Measurements from ENCODE around the gene C16orf87.
"Not testable (repeated sequence)": the region's sequence is repeated elsewhere in the genome, so short reads cannot be mapped to it uniquely, and the experiment has no call there.

The C16orf87 gene

DNA sequence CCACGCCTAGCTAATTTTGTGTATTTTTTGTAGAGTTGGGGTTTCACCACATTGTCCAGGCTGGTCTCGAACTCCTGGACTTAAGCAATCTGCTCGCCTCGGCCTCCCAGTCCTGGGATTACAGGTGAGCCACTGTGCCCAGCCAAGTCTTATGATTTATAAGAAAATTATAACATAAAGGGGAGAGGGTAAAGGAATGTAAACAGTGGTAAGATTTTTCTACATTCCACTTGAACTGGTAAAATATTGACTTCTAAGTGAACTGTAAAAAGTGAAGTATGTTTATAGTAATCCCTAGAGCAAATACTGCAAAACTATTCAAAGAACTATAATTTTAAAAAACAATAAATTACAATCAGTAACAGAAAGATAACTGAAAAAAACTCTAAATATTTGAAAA is 33.5 kb downstream of the C16orf87 start:
- no peak for DNase-seq

DNA sequence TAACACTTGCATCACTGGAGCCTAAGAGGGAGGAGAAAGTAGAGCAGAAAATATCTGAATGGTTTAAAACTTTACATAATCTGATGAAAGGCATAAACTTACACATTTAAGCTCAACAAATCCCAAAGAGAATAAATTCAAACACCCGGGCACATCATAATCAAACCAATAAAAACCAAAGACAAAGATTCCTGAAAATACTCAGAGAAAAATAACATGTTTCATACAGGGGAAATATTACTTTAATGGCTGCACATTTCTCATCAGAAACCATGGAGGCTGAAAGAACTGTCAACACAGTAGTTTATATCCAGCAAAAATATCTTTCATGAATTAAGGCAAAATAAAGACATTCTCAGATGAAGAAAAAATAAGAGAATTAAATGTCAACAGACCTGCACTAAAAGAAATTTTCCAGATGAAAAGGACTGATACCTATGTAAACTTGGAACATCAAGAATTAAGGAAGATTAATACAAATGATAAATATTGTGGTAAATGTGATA is 34.2 kb downstream of the C16orf87 start:
- no peak for DNase-seq

DNA sequence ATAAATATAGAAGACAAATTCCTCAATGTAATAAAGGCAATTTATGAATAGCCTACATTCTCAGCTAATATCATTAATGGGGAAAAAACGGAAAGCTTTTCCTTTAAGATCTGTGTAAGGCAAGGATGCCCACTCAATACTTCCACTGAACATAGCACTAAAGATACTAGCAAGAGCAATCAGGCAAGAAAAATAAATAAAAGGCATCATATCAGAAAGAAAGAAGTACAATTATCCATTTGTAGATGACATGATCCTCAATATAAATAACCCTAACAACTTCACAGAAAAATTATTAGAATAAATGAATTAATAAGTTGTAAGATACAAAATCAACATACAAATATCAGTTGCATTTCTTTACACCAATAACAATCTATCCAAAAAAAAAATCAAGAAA is 37.1 kb downstream of the C16orf87 start:
- DNase-seq = no peak

DNA sequence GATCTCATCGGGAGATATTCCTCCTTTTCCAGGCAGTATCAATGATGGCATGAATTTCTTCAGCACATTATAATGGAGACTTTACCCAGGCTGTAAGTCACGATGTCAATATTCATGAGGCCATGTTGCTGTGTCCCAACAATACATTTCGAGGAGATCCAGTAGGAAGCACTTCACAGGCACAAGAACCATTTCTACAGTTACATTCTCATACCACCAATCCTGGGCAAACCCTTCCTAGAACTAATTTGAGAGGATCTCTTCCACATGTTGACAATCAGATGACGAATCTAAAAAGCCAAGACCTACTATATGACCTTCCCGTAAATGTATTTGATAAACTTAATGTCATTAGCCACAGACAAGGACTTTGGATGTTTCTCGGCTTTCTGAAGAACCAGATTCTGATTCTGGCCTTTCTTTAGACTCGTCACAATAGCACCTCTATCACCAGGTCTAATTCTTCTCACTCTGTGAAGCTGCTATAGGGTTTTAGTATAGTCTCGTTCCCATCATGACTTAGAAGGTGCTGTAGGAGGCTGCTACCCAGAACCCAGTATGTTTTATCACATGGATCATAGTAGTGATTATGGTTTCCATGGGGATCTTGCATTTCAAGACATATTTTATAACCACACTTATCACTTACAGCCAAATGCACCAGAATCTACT is 40.2 kb downstream of the C16orf87 start:
- no peak for DNase-seq

DNA sequence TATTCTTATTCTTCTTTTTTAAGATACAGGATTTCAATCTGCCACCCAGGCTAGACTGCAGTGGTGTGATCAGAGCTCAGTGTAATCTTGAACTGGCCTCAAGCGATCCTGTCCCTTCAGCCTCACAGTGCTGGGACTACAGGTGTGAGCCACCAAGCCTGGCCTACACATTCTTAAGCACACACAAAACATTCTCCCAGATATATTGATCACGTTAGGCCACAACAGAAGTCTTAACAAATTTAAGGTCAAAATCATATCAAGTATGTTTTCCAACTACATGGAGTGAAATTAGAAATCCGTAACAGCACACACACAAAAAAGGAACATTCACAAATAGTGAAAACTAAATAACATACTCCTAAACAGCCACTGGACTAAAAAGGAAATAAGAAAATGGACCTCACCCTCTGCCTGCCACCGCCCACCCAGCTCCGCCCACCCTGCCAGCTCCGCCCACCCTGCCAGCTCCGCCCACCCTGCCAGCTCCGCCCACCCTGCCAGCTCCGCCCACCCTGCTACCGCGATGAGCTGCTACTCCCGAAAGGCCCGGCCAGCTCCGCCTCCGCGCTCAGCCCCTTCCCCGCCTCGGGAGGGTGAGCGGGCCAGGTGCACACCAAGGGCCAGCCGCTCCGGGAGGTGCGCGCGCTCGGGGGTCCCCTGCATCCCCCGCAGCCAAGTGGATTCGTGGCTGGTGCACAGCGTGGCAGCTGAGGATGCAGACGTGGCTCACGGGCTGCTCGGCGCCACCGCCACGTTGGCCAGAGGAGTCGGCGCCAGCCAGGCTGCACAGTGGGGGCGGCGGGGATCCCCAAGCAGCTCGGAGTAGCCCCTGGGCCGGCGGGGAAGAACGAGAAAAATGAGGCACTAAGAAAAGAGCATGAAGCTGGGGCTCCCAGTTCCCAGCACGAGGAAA is 41.2 kb downstream of the C16orf87 start:
- peak; percentile 68 to 77 (median 75) for DNase-seq

DNA sequence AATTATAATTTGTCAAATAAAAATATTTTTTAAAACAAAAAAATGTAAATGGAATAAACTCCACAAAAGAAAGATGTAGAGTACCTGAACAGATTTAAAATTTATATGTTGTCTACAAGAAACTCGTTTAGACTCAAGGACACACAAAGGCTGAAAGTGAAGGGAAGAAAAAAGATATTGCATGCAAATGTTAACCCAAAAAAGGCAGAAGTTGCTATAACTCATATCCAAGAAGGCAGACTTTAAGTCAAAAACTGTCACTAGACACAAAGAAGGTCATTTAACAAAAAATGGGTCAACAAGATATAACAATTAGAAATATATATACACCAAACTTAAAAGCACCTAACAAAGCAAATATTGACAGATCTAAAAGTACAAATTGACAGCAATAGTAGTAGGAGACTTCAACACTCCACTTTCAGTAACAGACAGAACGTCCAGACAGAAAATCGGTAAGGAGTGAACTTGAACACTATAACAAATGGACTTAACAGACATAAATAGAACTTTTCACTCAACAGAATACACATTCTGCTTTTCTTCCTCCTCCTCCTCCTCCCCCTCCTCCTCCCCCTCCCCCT is 42.0 kb downstream of the C16orf87 start:
- DNase-seq = no peak

DNA sequence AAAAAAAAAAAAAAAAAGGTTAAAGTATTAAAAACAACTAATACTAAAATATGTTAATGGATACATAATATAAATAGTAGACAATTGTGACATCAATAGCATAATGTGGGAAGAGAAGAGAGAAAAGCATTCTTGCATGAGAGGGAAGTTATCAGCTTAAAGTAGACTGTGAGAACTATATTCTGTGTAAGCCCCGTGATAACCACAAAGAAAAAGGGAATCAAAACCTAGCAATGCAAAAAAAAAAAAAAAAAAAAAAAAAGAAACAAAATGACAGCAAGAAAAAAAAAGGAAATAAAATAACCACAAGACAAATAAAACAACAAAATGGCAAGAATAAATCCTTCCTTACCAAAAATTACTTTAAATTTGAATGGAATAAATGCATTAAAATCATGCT is 43.1 kb downstream of the C16orf87 start:
- no peak for DNase-seq

DNA sequence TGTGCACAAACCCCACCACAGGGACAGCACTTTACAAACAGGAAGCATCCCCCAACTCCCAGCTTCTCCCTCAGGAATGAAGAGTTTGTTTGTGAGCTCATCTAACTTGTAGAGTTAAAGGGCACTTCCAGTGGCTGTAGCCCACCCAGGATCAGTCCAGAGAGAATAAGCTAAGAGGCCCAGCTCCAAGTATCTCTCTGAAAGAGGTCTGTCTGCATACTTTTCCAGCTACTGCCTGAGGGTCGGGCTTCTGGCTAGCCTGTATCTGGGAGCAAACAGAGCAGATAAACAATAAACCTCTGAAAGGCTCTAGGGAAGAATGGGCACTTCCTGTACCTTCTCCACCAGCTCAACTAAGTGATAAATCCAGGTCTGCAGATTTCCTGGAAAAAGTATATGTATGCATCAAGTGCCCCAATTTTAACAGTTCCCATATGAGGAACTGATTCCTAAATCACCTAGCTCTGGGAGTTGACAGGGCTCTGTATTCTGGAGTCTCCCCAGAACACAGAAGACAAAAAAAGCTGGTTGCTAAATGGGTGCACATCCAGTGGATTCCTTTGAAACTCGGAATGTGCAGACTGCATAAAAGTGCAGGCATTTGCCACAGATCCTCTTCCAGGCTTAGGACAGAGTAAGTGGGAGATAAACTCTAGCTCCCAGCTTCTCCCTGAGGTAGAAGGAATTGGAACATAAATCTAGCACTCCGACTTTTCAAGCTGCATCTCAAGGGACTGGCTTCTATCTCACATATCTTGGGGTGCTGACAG is 45.7 kb downstream of the C16orf87 start:
- DNase-seq = no peak

DNA sequence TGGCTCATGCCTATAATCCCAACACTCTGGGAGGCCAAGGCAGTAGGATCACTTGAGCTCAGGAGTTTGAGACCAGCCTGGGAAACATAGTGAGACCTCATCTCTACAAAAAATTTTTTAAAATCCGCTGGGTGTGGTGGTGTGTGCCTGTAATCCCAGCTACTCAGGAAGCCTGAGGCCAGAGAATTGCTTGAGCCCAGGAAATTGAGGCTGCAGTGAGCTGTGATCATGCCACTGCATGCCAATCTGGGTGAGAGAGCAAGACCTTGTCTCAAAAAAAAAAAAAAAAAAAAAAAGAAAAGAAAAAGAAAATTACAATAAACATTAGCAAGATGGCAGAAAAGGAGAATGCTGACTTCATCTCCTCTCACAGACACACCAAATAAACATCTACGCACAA is 46.4 kb downstream of the C16orf87 start:
- not testable (repeated sequence) for DNase-seq

DNA sequence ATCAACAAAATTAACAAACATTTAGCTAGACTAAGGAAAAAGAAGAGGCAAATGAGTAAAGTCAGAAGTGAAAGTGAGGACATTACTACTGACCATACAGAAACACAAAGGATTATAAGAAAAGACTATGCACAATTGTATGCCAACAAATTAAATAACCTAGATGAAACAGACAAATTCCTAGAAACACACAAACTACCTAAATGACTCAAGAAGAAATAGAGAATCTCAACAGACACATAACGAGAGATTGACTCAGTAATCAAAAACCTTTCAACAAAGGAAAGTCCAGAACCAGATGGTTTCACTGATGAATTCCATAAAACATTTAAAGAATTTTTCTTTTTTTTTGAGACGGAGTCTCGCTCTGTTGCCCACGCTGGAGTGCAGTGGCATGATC is 47.2 kb downstream of the C16orf87 start:
- peak in 1 of 5 donors; percentile 42 for DNase-seq

DNA sequence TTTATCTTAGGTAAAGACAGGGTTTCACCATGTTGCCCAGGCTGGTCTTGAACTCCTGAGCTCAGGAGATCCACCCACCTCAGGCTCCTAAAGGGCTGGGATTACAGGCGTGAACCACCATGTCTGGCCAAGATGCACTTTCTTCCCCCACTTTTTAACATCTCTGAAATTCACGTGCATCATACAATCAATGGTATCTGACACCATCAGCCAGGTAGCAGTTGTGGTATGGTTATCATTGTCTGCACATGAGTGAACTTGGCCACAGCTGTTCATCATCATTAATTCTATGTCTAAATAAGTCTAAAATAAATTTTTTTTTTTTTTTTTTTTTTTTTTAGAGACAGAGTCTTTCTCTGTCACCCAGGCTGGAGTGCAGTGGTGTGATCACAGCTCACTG is 48.7 kb downstream of the C16orf87 start:
- DNase-seq = no peak

DNA sequence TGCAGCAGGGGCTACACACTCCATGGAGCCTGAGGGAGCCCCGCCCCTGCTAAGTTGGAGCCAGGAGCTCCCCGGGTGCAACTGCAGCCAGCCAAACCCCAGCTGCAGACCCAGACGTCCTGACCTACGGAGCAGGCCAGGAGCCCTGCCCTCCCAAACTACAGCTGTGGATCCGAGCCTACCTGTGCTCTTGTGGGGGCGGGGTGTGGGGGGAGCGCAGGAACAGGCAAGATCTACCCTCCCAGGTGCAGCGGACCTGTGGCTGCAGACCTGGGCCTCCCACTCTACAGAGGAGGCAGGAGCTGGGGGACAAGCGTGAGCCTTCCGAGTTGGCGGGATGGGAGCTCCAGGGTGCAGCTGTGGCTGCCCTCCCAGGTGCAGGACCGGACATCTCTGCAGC is 53.2 kb downstream of the C16orf87 start:
- no peak for DNase-seq

DNA sequence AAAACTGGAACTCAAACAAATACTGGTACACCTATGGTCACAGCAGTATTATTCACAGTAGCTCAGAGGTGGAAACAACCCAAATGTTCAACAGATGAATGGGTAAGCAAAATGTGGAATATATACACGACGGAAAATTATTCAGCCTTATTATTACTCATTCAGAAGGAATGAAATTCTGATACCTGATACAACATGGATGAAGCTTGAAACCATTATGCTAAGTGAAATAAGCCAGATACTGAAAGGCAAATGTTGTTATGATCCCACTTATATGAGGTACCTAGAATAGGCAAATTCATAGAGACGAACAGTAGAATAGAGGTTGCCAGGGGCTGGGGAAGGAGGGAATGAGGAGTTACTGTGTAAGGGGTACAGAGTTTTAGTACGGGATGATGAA is 55.8 kb downstream of the C16orf87 start:
- no peak for DNase-seq

DNA sequence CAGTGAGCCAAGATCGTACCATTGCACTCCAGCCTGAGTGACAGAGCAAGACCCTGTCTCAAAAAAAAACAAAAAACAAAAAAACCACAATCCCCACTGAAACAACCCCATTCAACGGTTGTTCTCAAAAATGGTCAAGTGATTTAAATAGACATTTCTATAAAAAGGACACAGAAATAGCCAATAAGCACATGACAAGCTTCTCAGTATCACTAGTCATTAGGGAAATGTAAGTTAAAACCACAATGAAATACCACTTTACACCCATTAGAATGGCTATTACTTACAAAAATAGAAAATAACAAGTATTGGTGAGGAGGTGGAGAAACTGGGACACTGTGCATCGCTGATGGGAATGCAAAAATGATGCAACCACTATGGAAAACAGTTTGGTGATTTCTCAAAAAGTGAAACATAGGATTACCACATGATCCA is 56.2 kb downstream of the C16orf87 start:
- no peak for DNase-seq

DNA sequence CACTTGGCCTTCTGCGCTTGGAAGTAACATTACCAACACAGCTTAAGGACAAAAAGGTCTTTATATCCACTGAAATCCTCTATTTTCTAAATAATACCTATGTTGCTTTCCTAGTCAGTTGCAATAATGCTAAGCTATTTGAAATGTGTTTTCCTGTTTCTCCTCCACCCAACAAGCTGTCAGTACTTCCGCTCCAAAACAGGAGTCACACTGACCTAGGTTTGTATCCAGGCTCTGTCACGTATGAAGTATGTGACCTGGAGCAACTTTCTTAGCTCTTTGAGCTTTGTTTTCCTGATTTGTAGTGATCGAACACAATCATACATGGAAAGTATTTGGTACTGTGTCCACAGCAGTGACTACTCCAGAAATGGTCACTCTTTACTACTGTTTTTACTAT is 58.5 kb downstream of the C16orf87 start:
- DNase-seq = no peak

DNA sequence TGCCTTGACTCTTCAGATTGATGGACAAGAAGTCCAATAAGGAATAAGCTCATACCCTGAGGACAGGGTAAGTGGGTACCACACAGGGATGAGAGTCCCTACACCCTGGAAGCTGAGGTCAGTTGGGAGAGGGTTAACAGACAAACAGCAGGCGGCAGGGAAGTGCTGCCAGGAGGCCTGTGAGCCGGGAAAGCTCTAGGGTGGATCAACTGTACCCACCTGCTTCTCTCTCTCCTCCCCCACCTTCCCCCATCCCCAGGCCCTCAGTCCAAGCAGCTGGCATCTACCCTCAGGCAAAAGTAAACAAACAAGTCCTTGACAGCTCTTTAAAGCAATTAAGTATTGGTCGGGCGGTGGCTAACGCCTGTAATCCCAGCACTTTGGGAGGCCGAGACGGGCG is 62.2 kb downstream of the C16orf87 start:
- DNase-seq = no peak

DNA sequence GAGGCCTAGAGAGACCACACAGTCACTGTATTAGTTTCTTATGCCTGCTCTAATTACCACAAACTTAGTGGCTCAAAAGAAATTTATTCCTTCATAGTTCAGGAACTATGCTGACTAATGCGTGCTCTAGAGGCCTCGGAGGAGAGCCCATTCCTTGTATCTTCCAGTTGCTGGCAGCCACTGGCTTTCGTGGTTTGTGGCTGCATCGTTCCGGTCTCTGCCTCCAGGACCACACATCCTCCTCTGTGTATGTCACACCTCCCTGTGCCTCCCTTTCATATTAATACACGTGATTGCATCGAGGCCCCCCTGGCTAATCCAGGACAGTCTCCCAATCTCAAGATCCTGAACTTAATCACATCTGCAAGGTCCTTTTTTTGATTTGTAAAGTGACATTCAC is 65.9 kb downstream of the C16orf87 start:
- no peak for DNase-seq

DNA sequence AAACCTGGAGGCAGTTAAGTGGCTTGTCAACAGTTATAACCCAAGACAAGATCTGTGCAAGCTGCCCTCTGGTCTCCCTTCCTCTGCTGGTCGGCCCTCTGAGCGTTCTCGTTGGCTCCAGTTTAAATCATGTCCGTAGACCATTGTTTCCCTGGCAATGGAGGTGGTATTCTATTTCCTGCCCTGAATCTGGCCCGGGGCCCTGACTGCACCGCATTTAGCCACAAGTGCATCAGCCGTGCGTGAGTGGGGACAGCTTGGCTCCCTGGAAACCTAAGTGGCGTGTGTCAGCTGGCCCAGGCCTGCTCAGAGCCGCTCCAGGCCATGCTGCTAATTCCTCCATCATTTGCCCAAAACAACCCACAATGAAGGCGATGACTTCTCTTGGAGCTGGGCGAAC is 67.8 kb downstream of the C16orf87 start:
- DNase-seq = no peak

DNA sequence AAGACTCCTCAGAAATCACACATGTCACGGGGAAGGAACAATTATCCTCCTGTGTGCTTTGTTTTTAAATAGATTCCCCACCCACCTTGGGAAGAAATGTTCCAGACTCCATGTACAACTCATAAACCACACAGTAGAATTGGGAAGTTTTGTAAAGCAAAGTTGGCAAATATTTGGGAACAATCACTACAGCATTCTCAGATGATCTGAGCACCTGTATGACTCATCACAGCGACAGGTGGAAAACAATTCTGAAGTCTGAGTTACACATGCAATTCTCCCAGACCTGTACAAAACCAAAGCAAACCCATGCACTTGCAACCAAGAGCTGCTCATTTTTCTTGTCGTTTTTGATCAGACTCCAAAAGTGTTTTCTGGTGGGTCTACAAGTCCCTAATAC is 68.4 kb downstream of the C16orf87 start:
- DNase-seq = no peak

DNA sequence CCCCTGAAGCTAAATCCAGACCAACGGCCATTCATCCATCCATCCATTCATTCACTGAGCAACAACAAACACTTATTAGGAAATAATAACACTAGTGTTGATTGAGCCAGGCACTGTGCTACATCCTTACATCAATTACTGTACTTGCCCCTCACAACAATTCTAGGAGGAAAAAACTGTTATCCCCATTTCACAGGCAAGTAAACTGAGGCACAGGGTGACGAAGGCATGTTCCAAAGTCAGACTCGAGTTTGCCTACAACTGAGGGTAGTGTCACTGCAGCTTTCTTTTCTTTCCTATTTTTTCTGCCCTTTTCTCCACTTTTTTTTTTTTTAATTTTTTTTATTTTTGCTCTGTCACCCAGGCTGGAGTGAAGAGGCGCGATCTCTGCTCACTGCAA is 71.7 kb downstream of the C16orf87 start:
- no peak for DNase-seq

DNA sequence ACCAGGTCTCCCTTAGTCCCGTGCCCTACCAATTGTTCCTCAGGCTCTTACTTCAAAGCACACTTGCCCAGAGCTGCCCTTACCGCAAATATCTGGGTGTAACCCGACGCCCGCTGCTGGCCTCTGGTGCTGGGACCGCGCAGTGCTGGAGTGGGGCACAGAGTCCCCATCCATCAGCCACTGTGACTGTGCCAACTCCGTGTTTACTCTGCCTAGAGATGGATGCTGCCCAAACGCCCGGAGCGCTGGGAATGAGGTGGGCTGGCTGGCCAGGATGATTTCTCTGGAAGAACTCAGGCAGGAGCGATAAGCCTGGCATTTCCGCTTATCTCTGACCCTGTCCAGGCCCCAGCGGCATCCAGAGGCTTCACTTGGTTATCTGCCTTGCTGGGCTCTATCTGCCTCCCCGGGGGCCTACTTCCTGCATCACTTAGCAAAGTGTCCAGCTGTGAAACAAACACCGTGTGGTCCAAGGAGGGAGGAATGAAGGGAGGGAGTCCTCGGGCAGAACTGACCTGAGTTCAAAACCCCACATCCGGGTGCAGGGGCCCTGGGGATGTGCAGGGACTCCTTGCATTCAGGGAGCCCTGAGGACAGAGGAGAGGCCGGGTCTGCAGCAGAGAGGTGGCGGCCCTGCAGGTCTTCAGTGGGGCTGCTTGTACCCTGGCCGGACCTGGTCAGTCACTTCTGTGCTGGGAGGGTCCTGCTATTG is 73.5 kb downstream of the C16orf87 start:
- no peak for DNase-seq

DNA sequence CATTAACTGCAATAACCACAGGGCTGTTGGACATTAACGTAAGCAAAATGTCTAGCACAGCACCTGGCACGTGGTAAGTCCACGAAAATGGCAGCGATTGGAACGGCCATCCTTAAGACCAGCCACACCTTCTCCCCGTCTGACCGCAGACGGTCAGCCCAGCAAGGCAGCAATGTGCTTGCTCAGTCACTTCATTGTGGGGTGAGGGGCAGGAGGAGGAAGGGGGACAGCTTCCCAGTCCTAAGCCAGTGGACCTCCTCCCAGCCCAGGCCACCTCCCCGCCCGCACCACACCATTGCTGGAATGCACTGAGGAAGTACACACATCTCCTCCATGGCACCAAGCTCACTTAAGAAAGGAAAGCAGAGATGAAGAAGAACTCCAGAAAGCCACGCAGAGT is 74.2 kb downstream of the C16orf87 start:
- no peak for DNase-seq

Data from T-helper 1 cell (primary cell).